Right atrium auricular region (tissue), 2 donors: ENCODE data around the gene TMEM167B. TPM values are rescaled to one million over a fixed set of nuclear protein-coding genes. Genes with fewer than 3 reads are reported as not detected.

Source experiments
- DNase-seq: peaks from one replicate; pipeline ENCODE4 v3.0.0-alpha.2; 2019; ENCODE audit warnings: low spot score
- H3K27ac ChIP-seq, 2 donors: fragments of 200-600 bp; sonication (generic); 1 replicate in 1 of 2; 2 replicates in 1 of 2; pipeline ENCODE4 v1.5.1; 2016 to 2019
- H3K27me3 ChIP-seq, 2 donors: fragments of 200-600 bp; sonication (generic); one replicate each; pipeline versions ENCODE4 v1.5.1 to v1.6.0; 2017 to 2019
- H3K36me3 ChIP-seq: fragments of 200-600 bp; sonication (generic); one replicate; pipeline ENCODE4 v1.5.1; 2016
- H3K4me1 ChIP-seq, 2 donors: fragments of 200-600 bp; sonication (generic); one replicate each; pipeline versions ENCODE4 v1.5.1 to v1.6.0; 2017 to 2019
- H3K4me3 ChIP-seq, 2 donors: fragments of 200-600 bp; sonication (generic); 1 replicate in 1 of 2; 2 replicates in 1 of 2; pipeline ENCODE4 v1.5.1; 2017 to 2019; ENCODE audit warnings: mild to moderate bottlenecking in 1 of 2, moderate library complexity in 1 of 2
- H3K9me3 ChIP-seq, 2 donors: fragments of 200-600 bp; sonication (generic); one replicate each; pipeline ENCODE4 v1.5.1; 2019
- CTCF ChIP-seq, 2 donors: fragments of 200-600 bp; sonication (generic); IDR thresholded peaks; one replicate each; pipeline ENCODE4 v1.5.1; 2019; ENCODE audit warnings: antibody characterized with exemption in 2 of 2
- total RNA-seq, 2 donors: library from RNA; depleted of rRNA; stranded (reverse); fragments of >200 nt; gene quantifications; one replicate each; pipeline ENCODE4 v1.1.0, GENCODE V29; 2016

Gene TMEM167B
- total RNA-seq, 2 donors from 2014 or later: 18.9 to 23.9 TPM

- no peaks in the 10 kb centered on the region for H3K27me3 ChIP-seq
- DNase-seq: no peak
- H3K9me3 ChIP-seq: no peaks in the 10 kb centered on the region
- peaks cover 0 to 6% of the 10 kb centered on the region in 2 donors for H3K4me1 ChIP-seq
- H3K4me3 ChIP-seq: no peak overlapping the region
- peak overlapping the region in 1 of 2 donors; percentile 1 for H3K27ac ChIP-seq
- peaks cover 28% of the 10 kb centered on the region for H3K36me3 ChIP-seq
- TF ChIP-seq CTCF (IDR thresholded peaks at IDR 0.05): no peak
Observed at GRCh38 chr1:109060707-109061106, 29.9 kb upstream of the TMEM167B start.

DNA sequence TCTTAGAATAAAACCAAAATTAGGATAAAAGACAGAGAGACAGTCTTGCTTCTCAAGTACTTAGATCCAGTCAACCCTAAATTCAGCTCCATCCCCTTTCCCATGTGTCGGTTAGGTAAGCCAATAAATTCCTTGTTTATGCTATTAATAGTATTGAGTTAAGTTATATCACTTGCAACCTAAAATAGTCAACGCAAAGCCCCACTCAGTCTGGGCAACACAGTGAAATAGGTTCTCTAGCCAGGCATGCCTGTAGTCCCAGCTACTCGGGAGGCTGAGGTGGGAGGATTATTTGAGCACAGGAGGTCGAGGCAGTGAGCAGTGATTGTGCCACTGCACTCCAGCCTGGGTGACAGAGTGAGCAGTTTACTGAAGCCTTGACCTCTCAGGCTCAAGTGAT lies 29.4 kb upstream of the TMEM167B start:
- H3K4me3 ChIP-seq: no peak overlapping the region
- H3K27ac ChIP-seq: peak overlapping the region in 1 of 2 donors; percentile 1
- peaks cover 0 to 6% of the 10 kb centered on the region in 2 donors for H3K4me1 ChIP-seq
- H3K9me3 ChIP-seq: no peaks in the 10 kb centered on the region
- peaks cover 30% of the 10 kb centered on the region for H3K36me3 ChIP-seq
- TF ChIP-seq CTCF (IDR thresholded peaks at IDR 0.05): no peak
- H3K27me3 ChIP-seq: no peaks in the 10 kb centered on the region
- DNase-seq: no peak

- Histone ChIP-seq H3K27ac (no peak overlapping the region), H3K4me3 (no peak overlapping the region), H3K27me3 (no peaks in the 10 kb centered on the region), H3K36me3 (peaks cover 45% of the 10 kb centered on the region), H3K4me1 (peaks cover 0 to 12% of the 10 kb centered on the region in 2 donors), H3K9me3 (no peaks in the 10 kb centered on the region)
- DNase-seq: peak; percentile 34
- no peak for TF ChIP-seq CTCF (IDR thresholded peaks at IDR 0.05)
Observed at GRCh38 chr1:109065137-109065536, 25.4 kb upstream of the TMEM167B start.

DNA sequence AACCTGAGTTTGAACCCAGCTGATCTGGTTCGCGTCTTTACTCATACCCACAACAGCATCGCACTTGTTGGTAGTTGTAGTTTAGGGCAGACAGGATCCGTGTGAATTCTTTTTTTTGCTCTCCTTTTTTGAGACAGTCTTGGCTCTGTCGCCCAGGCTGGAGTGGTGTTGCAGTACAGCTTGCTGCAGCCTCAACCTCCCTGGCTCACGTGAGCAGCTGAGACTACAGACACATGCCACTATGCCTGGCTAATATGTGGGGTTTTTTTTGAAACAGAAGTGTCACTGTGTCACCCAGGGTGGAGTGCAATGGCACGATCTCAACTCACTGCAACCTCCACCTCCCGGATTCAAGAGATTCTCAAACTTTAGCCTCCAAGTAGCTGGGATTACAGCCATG lies 22.7 kb upstream of the TMEM167B start:
- Histone ChIP-seq H3K4me1 (peaks cover 0 to 6% of the 10 kb centered on the region in 2 donors), H3K36me3 (peaks cover 48% of the 10 kb centered on the region), H3K4me3 (no peak overlapping the region), H3K27ac (no peak overlapping the region), H3K9me3 (no peaks in the 10 kb centered on the region), H3K27me3 (no peaks in the 10 kb centered on the region)
- TF ChIP-seq CTCF (IDR thresholded peaks at IDR 0.05): no peak
- peak; percentile 16 for DNase-seq

GRCh38 chr1:109069294-109069693 lies 21.3 kb upstream of the TMEM167B start:
- TF ChIP-seq CTCF (IDR thresholded peaks at IDR 0.05): no peak
- Histone ChIP-seq H3K9me3 (no peaks in the 10 kb centered on the region), H3K4me3 (no peak overlapping the region), H3K27me3 (no peaks in the 10 kb centered on the region), H3K4me1 (peaks cover 0 to 7% of the 10 kb centered on the region in 2 donors), H3K36me3 (peaks cover 36% of the 10 kb centered on the region), H3K27ac (no peak overlapping the region)
- DNase-seq: no peak
